Measurements from ENCODE around the gene SPSB2.

GRCh38 chr12:6894321-6894720 is 21.2 kb upstream of the SPSB2 start:
- TF ChIP-seq CTCF (conservative IDR thresholded peaks at IDR 0.05 in 1 of 2, IDR thresholded peaks at IDR 0.05 in 1 of 2; ENCODE audit: extremely low read depth in 1 of 2, insufficient read depth in 1 of 2, low read depth in 1 of 2, low read length in 2 of 2), result no peak
- TF ChIP-seq EZH2 (IDR thresholded peaks at IDR 0.05; ENCODE audit: borderline replicate concordance, low read length), result no peak
